Esophagus squamous epithelium (tissue), 4 donors: ENCODE data around the gene DCP1B.

Experiments
- CTCF ChIP-seq, 6 experiments: fragments of 450-650 bp in 4 of 6; fragments of 200-600 bp in 2 of 6; sonication (generic) in 2 of 6; IDR thresholded peaks; one replicate each; pipeline ENCODE4 v1.5.1; 2016 to 2019; ENCODE audit warnings: antibody characterized with exemption in 6 of 6, mild to moderate bottlenecking in 4 of 6, moderate library complexity in 4 of 6
- POLR2A ChIP-seq, 4 donors: fragments of 450-650 bp; IDR thresholded peaks; one replicate each; pipeline ENCODE4 v1.6.1; 2017; ENCODE audit warnings: antibody characterized with exemption in 4 of 4, mild to moderate bottlenecking in 4 of 4, moderate library complexity in 3 of 4

GRCh38 chr12:1934831-1935230 is 69.4 kb downstream of the DCP1B start:
- TF ChIP-seq CTCF (IDR thresholded peaks at IDR 0.05) (no peak), POLR2A (IDR thresholded peaks at IDR 0.05) (no peak)
